OCI-LY1 (cell line): ENCODE results near the gene COBL.

Source experiments
- EZH2 ChIP-seq: fragments of 200-600 bp; sonication (generic), shearing (Covaris generic); IDR thresholded peaks from 2 replicates; pipeline ENCODE4 v1.8.0; 2017; ENCODE audit warnings: borderline replicate concordance, mixed run types, mild to moderate bottlenecking, antibody characterized with exemption, low read length, moderate library complexity, mixed read lengths
- TF ChIP-seq, protein P1 (sequence below): fragments of 200-600 bp; sonication (generic), shearing (Covaris generic); IDR thresholded peaks from 2 replicates; pipeline ENCODE4 v1.5.1; 2017; ENCODE audit warnings: mild to moderate bottlenecking, antibody characterized with exemption, low read length, moderate library complexity, mixed read lengths

DNA sequence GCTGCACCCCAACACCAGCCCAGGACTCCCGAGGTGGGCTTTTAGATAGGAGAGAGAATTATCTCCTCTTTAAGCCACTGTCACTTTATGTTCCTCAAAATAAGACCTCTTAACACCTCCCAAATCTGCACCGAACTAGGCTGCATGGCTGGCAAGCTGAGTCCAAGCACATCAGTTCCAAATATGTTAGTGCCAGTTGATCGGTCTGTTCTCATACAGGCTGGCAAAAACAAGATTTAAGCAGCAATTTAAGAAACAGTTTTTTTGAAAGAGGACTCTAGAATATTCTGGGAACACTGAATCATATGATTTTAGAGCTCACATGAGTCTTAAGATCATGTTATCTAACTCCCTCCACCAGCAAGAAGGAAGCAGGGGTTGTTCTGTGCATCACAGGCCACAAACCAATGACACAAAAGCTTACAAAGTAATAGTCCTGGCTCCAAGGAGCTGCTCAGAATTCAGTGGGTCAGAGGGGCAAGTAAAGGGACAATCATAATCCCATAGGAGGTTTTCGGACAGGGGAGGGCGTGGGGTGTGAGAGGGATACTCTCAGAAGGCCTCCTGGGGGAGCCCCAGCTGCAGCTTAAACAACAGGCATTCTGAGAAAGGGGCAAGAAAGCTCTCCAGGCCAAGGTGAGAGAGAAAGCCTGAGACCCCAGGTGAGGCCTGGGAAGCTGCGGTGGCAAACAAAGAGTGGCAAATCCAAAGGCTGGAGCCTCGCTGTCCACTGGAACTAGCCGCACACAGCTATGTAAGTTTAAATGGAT, 7.1 kb downstream of the COBL start:
- TF ChIP-seq, protein P1, sequence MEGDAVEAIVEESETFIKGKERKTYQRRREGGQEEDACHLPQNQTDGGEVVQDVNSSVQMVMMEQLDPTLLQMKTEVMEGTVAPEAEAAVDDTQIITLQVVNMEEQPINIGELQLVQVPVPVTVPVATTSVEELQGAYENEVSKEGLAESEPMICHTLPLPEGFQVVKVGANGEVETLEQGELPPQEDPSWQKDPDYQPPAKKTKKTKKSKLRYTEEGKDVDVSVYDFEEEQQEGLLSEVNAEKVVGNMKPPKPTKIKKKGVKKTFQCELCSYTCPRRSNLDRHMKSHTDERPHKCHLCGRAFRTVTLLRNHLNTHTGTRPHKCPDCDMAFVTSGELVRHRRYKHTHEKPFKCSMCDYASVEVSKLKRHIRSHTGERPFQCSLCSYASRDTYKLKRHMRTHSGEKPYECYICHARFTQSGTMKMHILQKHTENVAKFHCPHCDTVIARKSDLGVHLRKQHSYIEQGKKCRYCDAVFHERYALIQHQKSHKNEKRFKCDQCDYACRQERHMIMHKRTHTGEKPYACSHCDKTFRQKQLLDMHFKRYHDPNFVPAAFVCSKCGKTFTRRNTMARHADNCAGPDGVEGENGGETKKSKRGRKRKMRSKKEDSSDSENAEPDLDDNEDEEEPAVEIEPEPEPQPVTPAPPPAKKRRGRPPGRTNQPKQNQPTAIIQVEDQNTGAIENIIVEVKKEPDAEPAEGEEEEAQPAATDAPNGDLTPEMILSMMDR = no peak
- no peak for TF ChIP-seq EZH2
